Activated CD8-positive, alpha-beta memory T cell treated with anti-CD3 and anti-CD28 coated beads, Interleukin-2, amount 50 U/mL, for 48 hours (primary cell): Measurements from ENCODE around the gene PTPMT1.
"Not testable (repeated sequence)": the region's sequence is repeated elsewhere in the genome, so short reads cannot be mapped to it uniquely, and the experiment has no call there.

ENCODE experiments used
- DNase-seq: peaks from one replicate; pipeline ENCODE4 v3.0.0-alpha.2; 2020

PTPMT1 gene, protein sequence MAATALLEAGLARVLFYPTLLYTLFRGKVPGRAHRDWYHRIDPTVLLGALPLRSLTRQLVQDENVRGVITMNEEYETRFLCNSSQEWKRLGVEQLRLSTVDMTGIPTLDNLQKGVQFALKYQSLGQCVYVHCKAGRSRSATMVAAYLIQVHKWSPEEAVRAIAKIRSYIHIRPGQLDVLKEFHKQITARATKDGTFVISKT

DNA sequence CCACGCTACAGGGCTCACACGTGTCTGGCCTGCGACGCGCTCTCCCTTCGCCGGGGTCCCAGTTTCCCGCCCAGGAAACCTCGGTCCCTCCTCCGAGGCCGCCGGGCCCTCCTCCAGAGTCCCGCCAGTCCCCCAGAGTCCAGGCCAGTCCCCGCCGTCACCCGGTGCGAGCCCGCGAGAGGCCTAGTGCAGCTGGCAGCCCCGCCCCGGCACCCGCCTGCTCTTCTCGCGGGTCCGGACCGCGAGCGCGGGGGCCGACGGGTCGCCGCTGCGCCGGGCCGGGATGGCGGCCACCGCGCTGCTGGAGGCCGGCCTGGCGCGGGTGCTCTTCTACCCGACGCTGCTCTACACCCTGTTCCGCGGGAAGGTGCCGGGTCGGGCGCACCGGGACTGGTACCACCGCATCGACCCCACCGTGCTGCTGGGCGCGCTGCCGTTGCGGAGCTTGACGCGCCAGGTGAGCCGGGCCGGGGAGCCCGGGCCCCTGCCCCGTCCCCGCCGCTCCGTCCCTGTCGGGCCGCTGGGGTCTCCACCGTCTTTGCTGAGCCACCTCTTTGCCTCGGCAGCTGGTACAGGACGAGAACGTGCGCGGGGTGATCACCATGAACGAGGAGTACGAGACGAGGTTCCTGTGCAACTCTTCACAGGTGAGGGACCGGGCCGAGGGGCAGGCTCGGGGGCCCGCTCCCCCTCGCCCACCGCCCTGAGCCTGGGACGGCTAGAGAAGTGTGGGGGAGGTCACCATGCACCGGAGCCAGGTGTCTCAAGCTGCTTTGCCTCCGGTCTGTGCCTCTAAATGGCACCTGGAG lies at the start of gene PTPMT1:
Gene PTPMT1, plus strand, starts transcription at position 260 of the 809 bp plus-strand sequence. Its CDS starts 24 bp downstream, at position 284.
- peak; percentile 87 for DNase-seq

GRCh38 chr11:47516155-47516554 lies 49.2 kb upstream of the PTPMT1 start:
- DNase-seq = no peak

DNA sequence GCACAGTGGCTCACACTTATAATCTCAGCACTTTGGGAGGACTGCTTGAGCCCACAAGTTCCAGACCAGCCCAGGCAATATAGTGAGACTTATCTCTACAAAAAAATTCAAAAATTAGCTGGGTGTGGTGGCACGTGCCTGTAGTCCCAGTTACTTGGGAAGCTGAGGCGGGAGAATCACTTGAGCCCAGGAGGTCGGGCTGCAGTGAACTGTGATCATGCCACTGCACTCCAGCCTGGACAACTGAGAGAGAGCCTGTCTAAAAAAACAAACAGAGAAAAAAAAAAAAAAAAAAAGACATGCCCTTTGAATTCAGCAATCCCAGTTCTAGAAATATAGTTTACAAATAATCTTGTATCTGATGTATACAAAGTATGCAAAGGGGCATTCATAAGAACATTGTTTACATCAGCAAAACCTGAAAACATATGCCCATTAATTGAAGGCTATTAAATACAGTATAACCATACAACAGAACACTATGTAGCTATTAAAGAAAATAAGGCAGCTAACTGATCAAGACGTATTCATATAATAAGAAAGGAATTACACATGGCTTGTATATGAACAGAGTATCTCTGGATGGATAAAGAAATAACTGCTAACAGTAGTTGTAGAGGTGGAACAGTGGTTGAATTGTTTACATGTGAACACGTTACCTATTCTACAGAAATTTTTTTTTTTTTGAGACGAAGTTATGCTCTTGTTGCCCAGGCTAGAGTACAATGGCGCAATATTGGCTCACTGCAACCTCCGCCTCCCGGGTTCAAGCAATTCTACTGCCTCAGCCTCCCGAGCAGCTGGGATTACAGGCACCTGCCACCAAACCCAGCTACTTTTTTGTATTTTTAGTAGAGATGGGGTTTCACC lies 48.2 kb upstream of the PTPMT1 start:
- DNase-seq = no peak

- DNase-seq = no peak
Observed at GRCh38 chr11:47518212-47518964, 47.0 kb upstream of the PTPMT1 start.

DNA sequence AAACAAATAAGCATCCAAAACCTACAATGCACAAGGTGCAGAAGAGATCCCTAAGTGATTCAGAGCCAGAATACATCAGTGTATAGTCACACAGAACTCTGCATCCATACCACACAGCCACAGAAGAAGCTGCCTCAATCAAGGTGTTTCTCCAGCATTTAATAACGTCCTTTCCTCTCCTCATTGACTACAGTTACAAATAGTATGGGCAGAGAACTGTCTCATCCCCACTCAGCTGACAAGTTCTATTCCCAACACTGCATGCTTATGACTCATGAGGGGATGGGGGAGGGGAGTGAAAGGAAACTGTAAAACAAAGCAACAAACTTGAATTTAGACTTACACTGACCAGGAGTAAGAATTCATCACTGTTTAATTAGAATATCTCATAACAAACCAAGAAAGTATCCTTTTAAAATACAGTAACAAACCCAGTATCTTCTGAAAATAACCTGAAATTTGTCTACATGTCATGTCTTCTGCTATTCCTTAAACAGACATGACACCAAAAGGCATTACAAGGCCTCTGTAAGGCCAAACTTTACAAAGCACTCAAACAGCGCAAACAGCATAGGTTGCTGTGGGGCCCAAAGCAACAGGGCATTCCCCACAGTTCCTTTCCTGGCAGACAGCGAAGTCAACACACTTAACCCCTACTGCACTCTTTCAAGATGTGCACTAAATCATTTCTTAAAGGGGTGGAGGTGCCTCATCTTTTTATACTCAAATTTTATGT lies 41.7 kb upstream of the PTPMT1 start:
- no peak for DNase-seq

- no peak for DNase-seq
Observed at GRCh38 chr11:47524291-47524874, 41.0 kb upstream of the PTPMT1 start.

GRCh38 chr11:47526032-47526431 lies 39.4 kb upstream of the PTPMT1 start:
- DNase-seq = not testable (repeated sequence)

GRCh38 chr11:47527186-47527585 lies 38.2 kb upstream of the PTPMT1 start:
- DNase-seq = no peak

DNA sequence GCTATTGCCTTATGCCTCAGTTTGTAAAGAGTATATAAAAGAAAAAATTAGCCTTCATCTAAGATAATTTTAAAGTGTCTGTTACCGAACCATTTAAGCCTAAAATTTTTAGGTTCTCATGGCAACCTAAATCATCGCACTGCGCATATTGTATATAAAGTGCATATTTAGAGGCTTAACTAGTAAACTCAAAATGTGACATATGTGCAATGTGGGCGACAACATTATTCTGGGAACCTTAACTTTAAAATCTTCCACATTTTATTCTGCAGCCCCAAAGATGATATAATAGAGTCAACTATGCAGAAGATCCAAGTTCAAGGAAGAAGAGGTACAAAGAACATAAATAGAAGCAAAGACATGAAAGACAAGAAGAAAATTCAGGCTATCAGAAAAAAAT lies 35.4 kb upstream of the PTPMT1 start:
- no peak for DNase-seq

DNA sequence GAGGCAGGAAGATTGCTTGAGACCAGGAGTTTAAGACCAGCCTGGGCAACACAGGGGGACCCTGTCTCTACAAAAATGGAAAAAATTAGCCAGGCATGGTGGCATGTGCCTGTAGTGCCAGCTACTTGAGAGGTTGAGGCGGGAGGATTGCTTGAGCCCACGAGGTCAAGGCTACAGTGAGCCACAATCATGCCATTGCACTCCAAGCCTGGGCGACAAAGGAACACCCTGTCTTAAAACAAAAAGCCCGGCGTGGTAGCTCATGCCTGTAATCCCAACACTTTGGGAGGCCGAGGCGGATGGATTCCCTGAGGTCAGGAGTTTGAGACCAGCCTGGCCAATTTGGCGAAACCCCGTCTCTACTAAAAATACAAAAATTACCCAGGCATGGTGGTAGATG lies 34.7 kb upstream of the PTPMT1 start:
- not testable (repeated sequence) for DNase-seq

DNA sequence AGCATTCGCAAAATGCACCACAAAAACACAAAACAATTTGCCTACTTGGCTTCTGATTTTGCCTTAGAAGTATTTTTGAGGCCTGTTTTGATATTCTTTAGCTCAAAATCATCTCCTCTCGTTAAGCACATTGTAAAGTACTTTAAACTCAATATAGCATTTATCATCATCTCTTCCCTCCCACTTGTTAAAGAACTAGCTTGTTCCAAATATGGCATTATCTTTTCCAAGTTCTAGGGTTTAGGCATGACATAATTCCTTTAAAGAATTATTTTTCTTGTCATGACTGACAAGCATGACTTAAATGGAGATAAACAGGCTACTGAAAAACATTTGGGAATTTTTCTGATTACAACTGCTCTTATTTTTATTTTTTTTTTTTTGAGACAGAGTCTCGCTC lies 33.7 kb upstream of the PTPMT1 start:
- no peak for DNase-seq

DNA sequence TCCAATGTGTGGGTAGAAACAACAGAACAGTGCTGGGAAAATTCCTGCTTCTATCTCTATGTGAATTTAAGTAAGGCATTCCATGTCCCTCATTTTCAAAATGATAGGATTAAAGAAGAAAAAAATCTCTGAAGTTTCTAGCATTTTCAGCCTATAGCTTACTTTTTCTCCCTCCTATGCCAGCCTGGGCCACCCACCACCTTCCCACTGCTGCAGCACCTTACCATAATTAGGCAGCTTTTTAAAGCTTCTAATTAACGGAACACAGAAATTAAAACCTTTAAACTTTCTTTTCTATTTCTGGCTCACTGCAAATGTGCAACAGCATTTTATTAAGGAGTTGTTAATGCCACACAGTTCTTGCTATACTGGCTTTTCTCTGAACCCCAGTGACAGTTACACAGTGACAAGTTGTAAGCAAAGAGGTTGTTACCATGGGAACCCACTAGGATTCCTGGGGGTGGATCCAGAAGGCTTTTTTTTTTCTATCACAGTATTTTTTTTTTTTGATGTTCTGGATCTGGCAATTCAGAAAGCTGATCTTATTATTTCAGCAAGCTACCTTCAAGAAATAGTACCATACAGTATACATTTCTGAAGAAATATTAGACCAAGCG lies 32.7 kb upstream of the PTPMT1 start:
- DNase-seq = no peak

- DNase-seq = no peak
Observed at GRCh38 chr11:47533690-47534151, 31.7 kb upstream of the PTPMT1 start.

GRCh38 chr11:47534704-47535251 lies 30.6 kb upstream of the PTPMT1 start:
- DNase-seq = no peak

GRCh38 chr11:47536915-47537314 lies 28.5 kb upstream of the PTPMT1 start:
- no peak for DNase-seq

GRCh38 chr11:47538741-47539565 lies 26.4 kb upstream of the PTPMT1 start:
- no peak for DNase-seq

DNA sequence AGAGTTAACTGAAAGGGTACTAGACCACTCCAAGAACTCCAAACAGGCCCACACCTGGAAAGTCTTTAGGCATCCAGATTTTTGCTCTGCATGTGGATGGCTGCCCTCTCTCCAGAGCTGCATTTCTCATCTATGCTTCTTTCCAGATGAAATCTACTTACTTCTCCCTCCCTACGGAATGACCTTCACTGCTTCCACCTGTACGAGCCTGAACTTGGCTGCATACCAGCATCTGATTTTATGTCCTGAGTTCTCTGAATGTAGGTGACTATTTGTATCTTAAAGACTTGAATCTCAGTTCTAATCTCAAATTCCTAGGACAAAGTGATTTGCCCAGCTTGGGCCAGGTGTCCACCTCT lies 25.7 kb upstream of the PTPMT1 start:
- DNase-seq = no peak

DNA sequence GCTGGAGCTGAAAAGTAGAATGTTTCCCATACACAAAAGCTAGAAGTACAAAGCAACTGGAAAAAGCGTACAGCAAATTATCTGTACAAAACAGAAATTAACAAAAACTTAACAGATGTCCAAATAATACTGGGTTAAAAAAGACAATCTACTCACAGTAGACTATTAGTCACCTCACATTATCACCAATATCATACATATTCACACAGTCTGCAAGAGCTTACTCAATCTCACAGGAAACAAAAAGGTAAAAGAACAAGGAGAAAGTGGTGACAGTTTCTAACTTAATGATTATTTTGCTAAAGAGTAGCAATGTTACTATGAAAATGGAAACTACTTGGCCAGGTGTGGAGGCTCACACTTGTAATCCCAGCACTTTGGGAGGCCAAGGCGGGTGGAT lies 24.3 kb upstream of the PTPMT1 start:
- DNase-seq = no peak

GRCh38 chr11:47545298-47545697 lies 20.1 kb upstream of the PTPMT1 start:
- DNase-seq = no peak

DNA sequence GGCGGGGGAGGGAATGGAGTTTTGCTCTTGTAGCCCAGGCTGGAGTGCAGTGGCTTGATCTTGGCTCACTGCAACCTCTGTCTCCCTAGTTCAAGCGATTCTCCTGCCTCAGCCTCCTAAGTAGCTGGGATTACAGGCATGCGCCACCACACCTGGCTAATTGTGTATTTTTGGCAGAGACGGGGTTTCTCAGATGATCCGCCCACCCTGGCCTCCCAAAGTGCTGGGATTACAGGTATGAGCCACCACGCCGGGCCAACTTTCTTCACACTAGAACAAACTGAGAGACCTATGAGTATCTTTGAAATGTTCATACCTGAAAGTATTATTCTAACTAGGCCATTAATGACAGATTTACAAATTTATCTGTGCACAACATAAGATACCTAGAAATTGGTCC lies 19.1 kb upstream of the PTPMT1 start:
- not testable (repeated sequence) for DNase-seq
